OCI-LY1 (cell line): ENCODE measurements around the gene WDR70.

Experiments
- H2AFZ ChIP-seq: fragments of 200-600 bp; sonication (generic), shearing (Covaris generic); 2 replicates; pipeline ENCODE4 v1.6.0; 2014; ENCODE audit warnings: antibody characterized with exemption, mild to moderate bottlenecking, low read length
- H3F3A ChIP-seq: fragments of 200-600 bp; sonication (generic), shearing (Covaris generic); 2 replicates; pipeline ENCODE4 v1.6.0; 2014; ENCODE audit warnings: mild to moderate bottlenecking, antibody characterized with exemption, low read length, moderate library complexity; ENCODE audit not compliant: insufficient read depth
- H3K27ac ChIP-seq: fragments of 200-600 bp; sonication (generic); 2 replicates; pipeline ENCODE4 v1.5.1; 2014; ENCODE audit warnings: low read length, mixed run types, mild to moderate bottlenecking, low read depth; ENCODE audit not compliant: poor library complexity, severe bottlenecking
- H3K27me3 ChIP-seq: fragments of 200-600 bp; sonication (generic); 2 replicates; pipeline ENCODE4 v1.6.0; 2014; ENCODE audit warnings: antibody characterized with exemption, mild to moderate bottlenecking, low read length, moderate library complexity; ENCODE audit not compliant: insufficient read depth
- H3K36me3 ChIP-seq: fragments of 200-600 bp; sonication (generic); 2 replicates; pipeline ENCODE4 v1.6.1; 2014; ENCODE audit warnings: mild to moderate bottlenecking, antibody characterized with exemption, low read length, moderate library complexity, mixed read lengths; ENCODE audit not compliant: insufficient read depth
- H3K4me1 ChIP-seq: fragments of 200-600 bp; sonication (generic); 2 replicates; pipeline ENCODE4 v1.5.1; 2014; ENCODE audit warnings: mild to moderate bottlenecking, low read length, moderate library complexity; ENCODE audit not compliant: insufficient read depth, severe bottlenecking
- H3K4me2 ChIP-seq: fragments of 200-600 bp; sonication (generic), shearing (Covaris generic); 2 replicates; pipeline ENCODE4 v1.6.1; 2014; ENCODE audit warnings: low read length
- H3K4me3 ChIP-seq: fragments of 200-600 bp; sonication (generic); 2 replicates; pipeline ENCODE4 v1.5.1; 2014; ENCODE audit warnings: low read length, low read depth, mild to moderate bottlenecking, mixed read lengths; ENCODE audit not compliant: poor library complexity, severe bottlenecking
- H3K79me2 ChIP-seq: fragments of 200-600 bp; shearing (Covaris generic); 2 replicates; pipeline ENCODE4 v1.6.1; 2016; ENCODE audit warnings: mixed run types, low read length, mixed read lengths; ENCODE audit not compliant: insufficient read depth
- H3K9ac ChIP-seq: fragments of 200-600 bp; sonication (generic), shearing (Covaris generic); 2 replicates; pipeline ENCODE4 v1.6.1; 2014; ENCODE audit warnings: mild to moderate bottlenecking, low read length, mixed read lengths
- H3K9me2 ChIP-seq: fragments of 200-600 bp; sonication (generic), shearing (Covaris generic); 2 replicates; pipeline ENCODE4 v1.6.1; 2014; ENCODE audit warnings: low read depth, mild to moderate bottlenecking, low read length, mixed read lengths
- H3K9me3 ChIP-seq: fragments of 200-600 bp; shearing (Covaris generic); 2 replicates; pipeline ENCODE4 v1.6.1; 2014; ENCODE audit warnings: low read length, mixed read lengths
- H4K20me1 ChIP-seq: fragments of 200-600 bp; sonication (generic), shearing (Covaris generic); 2 replicates; pipeline ENCODE4 v1.6.0; 2016; ENCODE audit warnings: mild to moderate bottlenecking, low read length; ENCODE audit not compliant: insufficient read depth
- EZH2 ChIP-seq: fragments of 200-600 bp; sonication (generic), shearing (Covaris generic); IDR thresholded peaks from 2 replicates; pipeline ENCODE4 v1.8.0; 2017; ENCODE audit warnings: borderline replicate concordance, mixed run types, mild to moderate bottlenecking, antibody characterized with exemption, low read length, moderate library complexity, mixed read lengths
- TF ChIP-seq, protein P1 (sequence below): fragments of 200-600 bp; sonication (generic), shearing (Covaris generic); IDR thresholded peaks from 2 replicates; pipeline ENCODE4 v1.5.1; 2017; ENCODE audit warnings: mild to moderate bottlenecking, antibody characterized with exemption, low read length, moderate library complexity, mixed read lengths

The WDR70 gene

DNA sequence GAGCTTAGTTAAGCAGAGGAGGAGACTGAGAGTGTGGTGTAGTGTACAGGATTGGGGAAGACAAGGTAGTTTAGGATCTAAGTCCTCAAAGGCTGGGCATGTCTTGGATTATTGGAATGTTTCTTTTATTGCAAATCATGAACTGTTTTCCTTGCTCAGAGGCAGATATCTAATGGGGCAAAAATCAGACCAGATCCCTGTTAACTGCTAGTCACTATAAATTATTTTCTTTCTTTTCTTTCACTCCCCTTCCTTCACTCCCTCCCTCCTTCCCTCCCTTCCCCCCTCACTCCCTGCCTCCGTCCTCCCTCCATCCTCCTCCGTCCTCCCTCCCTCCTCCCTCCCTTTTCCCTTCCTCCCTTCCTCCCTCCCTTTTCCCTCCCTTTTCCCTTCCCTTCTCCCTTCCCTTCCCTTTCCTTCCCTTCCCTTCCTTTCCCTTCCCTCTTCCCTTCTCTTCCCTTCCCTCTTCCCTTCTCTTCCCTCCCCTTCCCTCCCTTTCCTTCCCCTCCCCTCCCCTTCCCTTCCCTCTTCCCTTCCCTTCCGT lies 117.9 kb downstream of the WDR70 start:
- H3K4me1 ChIP-seq, result no peaks in the 10 kb centered on the region
- no peak for TF ChIP-seq EZH2
- TF ChIP-seq, protein P1, sequence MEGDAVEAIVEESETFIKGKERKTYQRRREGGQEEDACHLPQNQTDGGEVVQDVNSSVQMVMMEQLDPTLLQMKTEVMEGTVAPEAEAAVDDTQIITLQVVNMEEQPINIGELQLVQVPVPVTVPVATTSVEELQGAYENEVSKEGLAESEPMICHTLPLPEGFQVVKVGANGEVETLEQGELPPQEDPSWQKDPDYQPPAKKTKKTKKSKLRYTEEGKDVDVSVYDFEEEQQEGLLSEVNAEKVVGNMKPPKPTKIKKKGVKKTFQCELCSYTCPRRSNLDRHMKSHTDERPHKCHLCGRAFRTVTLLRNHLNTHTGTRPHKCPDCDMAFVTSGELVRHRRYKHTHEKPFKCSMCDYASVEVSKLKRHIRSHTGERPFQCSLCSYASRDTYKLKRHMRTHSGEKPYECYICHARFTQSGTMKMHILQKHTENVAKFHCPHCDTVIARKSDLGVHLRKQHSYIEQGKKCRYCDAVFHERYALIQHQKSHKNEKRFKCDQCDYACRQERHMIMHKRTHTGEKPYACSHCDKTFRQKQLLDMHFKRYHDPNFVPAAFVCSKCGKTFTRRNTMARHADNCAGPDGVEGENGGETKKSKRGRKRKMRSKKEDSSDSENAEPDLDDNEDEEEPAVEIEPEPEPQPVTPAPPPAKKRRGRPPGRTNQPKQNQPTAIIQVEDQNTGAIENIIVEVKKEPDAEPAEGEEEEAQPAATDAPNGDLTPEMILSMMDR, result no peak
- no peaks in the 10 kb centered on the region for H3K27me3 ChIP-seq
- no peak overlapping the region for H2AFZ ChIP-seq
- no peaks in the 10 kb centered on the region for H4K20me1 ChIP-seq
- H3K36me3 ChIP-seq, result peaks cover 6% of the 10 kb centered on the region; the same call in 1 of the 2 replicates
- H3K4me2 ChIP-seq, result no peak overlapping the region
- H3K9me2 ChIP-seq, result no peaks in the 10 kb centered on the region
- no peaks in the 10 kb centered on the region for H3K79me2 ChIP-seq
- H3F3A ChIP-seq, result no peaks in the 10 kb centered on the region
- H3K27ac ChIP-seq, result no peak overlapping the region
- H3K4me3 ChIP-seq, result no peak overlapping the region
- no peak overlapping the region for H3K9ac ChIP-seq
- H3K9me3 ChIP-seq, result no peaks in the 10 kb centered on the region

DNA sequence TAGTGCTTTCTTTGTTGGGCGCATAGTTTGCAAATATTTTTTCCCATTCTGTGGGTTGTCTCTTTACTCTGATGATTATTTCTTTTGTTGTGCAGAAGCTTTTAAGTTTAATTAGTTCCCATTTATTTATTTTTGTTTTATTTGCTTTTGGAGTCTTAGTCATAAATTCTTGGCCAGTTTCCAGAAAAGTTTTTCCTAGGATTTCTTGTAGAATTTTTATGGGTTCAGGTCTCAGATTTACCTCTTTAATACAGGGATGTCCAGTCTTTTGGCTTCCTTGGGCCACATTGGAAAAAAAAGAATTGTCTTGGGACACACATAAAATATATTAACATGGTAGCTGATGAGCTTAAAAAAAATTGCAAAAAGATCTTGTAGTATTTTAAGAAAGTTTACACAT lies 122.0 kb downstream of the WDR70 start:
- Histone ChIP-seq H3K9me2 (no peaks in the 10 kb centered on the region), H3K4me3 (no peak overlapping the region), H3K4me2 (no peak overlapping the region), H3K27ac (no peak overlapping the region), H3K36me3 (peaks cover 6% of the 10 kb centered on the region; the same call in 1 of the 2 replicates), H3F3A (no peaks in the 10 kb centered on the region), H3K9ac (no peak overlapping the region), H2AFZ (no peak overlapping the region), H3K4me1 (no peaks in the 10 kb centered on the region), H4K20me1 (no peaks in the 10 kb centered on the region), H3K9me3 (no peaks in the 10 kb centered on the region), H3K27me3 (no peaks in the 10 kb centered on the region), H3K79me2 (no peaks in the 10 kb centered on the region)
- no peak for TF ChIP-seq EZH2
- TF ChIP-seq, protein P1, result no peak

DNA sequence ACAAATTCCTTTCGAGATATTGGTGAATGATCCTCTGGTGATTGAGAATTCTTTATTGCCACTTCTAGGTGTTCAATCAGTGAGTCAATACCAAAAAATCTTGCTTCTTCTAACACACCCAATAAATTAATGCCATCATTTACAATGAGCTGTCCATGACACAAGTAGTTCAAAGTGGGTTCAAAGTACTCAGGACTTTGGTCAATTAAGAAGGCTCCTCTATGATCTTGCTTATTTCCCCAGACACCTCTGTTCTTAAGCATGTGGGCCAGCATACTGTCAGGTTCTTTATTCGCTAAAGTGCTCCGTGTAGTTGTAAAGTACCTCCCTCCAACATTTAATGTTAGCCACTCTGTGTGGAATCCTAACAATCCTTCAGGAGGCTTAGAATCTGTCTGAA lies 127.1 kb downstream of the WDR70 start:
- Histone ChIP-seq H3K4me1 (no peaks in the 10 kb centered on the region), H4K20me1 (no peaks in the 10 kb centered on the region), H3K27me3 (no peaks in the 10 kb centered on the region), H3F3A (no peaks in the 10 kb centered on the region), H3K27ac (no peak overlapping the region), H3K4me3 (no peak overlapping the region), H3K36me3 (no peaks in the 10 kb centered on the region), H3K9me2 (no peaks in the 10 kb centered on the region; the same call in 1 of the 2 replicates), H3K79me2 (no peaks in the 10 kb centered on the region), H2AFZ (no peak overlapping the region), H3K9ac (no peak overlapping the region), H3K9me3 (no peaks in the 10 kb centered on the region), H3K4me2 (no peak overlapping the region)
- TF ChIP-seq, protein P1, result no peak
- no peak for TF ChIP-seq EZH2
